ENCODE data around the gene SPART. TPM values are rescaled to one million over a fixed set of nuclear protein-coding genes. Genes with fewer than 3 reads are reported as not detected.

Gene SPART
- polyA plus RNA-seq, 1 donor from 2014 or later = 52.4 TPM

DNA sequence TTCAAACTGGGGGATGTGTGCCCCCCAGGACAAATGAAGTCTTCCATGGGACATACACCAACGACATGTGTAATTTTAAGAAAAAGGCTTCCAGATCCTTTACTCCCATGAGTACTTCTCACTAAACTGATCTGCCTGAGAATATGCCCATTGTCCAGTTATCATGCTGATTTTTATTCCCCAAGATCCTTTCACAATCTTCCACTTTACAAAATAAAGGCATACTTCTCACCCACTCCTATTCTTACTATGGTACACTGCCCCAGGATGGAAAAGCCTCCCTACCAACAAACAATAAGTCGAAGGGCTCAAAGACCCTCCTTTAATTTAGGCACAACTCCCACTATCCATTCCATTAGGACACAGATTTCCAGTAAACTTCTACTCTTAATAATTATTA, 3.5 kb downstream of the SPART start:
- TF ChIP-seq POLR2AphosphoS5 (IDR thresholded peaks at IDR 0.05) (no peak), EZH2 (IDR thresholded peaks at IDR 0.05; ENCODE audit: borderline replicate concordance, insufficient read depth, low read length, poor library complexity, severe bottlenecking) (no peak), EP300 (conservative IDR thresholded peaks at IDR 0.05; ENCODE audit: poor library complexity, severe bottlenecking) (no peak), SMC3 (conservative IDR thresholded peaks at IDR 0.05; ENCODE audit: poor library complexity) (no peak), RAD21 (conservative IDR thresholded peaks at IDR 0.05) (no peak), TAF1 (IDR thresholded peaks at IDR 0.05; ENCODE audit: low read depth) (no peak), REST (IDR thresholded peaks at IDR 0.05; ENCODE audit: borderline replicate concordance) (no peak), MXI1 (conservative IDR thresholded peaks at IDR 0.05; ENCODE audit: poor library complexity, severe bottlenecking) (no peak)
- TF ChIP-seq, protein P1, sequence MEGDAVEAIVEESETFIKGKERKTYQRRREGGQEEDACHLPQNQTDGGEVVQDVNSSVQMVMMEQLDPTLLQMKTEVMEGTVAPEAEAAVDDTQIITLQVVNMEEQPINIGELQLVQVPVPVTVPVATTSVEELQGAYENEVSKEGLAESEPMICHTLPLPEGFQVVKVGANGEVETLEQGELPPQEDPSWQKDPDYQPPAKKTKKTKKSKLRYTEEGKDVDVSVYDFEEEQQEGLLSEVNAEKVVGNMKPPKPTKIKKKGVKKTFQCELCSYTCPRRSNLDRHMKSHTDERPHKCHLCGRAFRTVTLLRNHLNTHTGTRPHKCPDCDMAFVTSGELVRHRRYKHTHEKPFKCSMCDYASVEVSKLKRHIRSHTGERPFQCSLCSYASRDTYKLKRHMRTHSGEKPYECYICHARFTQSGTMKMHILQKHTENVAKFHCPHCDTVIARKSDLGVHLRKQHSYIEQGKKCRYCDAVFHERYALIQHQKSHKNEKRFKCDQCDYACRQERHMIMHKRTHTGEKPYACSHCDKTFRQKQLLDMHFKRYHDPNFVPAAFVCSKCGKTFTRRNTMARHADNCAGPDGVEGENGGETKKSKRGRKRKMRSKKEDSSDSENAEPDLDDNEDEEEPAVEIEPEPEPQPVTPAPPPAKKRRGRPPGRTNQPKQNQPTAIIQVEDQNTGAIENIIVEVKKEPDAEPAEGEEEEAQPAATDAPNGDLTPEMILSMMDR (IDR thresholded peaks at IDR 0.05; ENCODE audit: poor library complexity, severe bottlenecking) = no peak
- H3K27me3 ChIP-seq (ENCODE audit: insufficient read depth, low read depth, low read length) = no peaks in the 10 kb centered on the region
- no peak overlapping the region for H3K4me3 ChIP-seq (ENCODE audit: low read length)
- no peaks in the 10 kb centered on the region for H3F3A ChIP-seq (ENCODE audit: insufficient read depth, low read length, poor library complexity, severe bottlenecking)
- H3K36me3 ChIP-seq (ENCODE audit: insufficient read depth, low read length) = no peaks in the 10 kb centered on the region
- peaks cover 55% of the 10 kb centered on the region for H3K79me2 ChIP-seq (replicated peaks; ENCODE audit: insufficient read depth, low read length)
- H3K9ac ChIP-seq (ENCODE audit: low read length) = no peak overlapping the region
- H3K9me3 ChIP-seq (ENCODE audit: low read length) = no peaks in the 10 kb centered on the region
- no peak overlapping the region for H3K4me2 ChIP-seq (ENCODE audit: low read length)
- H3K27ac ChIP-seq (ENCODE audit: low read length) = no peak overlapping the region
- no peak overlapping the region for H2AFZ ChIP-seq (ENCODE audit: low read depth, low read length)
- H3K9me2 ChIP-seq (ENCODE audit: insufficient read depth, low read length) = no peaks in the 10 kb centered on the region
- no peaks in the 10 kb centered on the region for H4K20me1 ChIP-seq (ENCODE audit: insufficient read depth)

DNA sequence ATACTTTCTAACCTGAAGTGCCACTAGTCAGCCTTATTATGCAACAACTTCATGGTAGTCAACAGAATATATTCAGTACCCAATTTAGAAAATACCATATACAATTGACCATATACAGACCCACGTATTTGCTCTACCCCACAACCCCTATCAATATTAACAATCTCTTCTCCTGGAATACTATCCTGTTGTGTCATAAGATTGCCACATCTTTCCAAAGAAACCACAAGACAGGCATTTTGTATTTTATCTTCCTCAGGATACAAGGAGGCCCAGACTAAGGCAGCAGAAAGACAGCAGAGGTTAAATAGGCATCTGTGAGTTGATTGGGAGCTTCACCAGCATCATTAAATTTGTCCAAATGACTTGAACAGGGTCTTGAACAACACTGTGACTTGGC, 4.5 kb downstream of the SPART start:
- no peak overlapping the region for H3K4me2 ChIP-seq (ENCODE audit: low read length)

More for the DNA sequence above, 4.5 kb downstream of the SPART start:
- H3F3A ChIP-seq (ENCODE audit: insufficient read depth, low read length, poor library complexity, severe bottlenecking) = no peaks in the 10 kb centered on the region
- H3K36me3 ChIP-seq (ENCODE audit: insufficient read depth, low read length) = no peaks in the 10 kb centered on the region
- no peaks in the 10 kb centered on the region for H3K9me3 ChIP-seq (ENCODE audit: low read length)
- TF ChIP-seq SMC3 (conservative IDR thresholded peaks at IDR 0.05; ENCODE audit: poor library complexity) = no peak
- TF ChIP-seq EZH2 (IDR thresholded peaks at IDR 0.05; ENCODE audit: borderline replicate concordance, insufficient read depth, low read length, poor library complexity, severe bottlenecking) = no peak
- no peak for TF ChIP-seq EP300 (conservative IDR thresholded peaks at IDR 0.05; ENCODE audit: poor library complexity, severe bottlenecking)
- no peak for TF ChIP-seq RAD21 (conservative IDR thresholded peaks at IDR 0.05)
- TF ChIP-seq MXI1 (conservative IDR thresholded peaks at IDR 0.05; ENCODE audit: poor library complexity, severe bottlenecking) = no peak
- TF ChIP-seq POLR2AphosphoS5 (IDR thresholded peaks at IDR 0.05) = no peak
- TF ChIP-seq TAF1 (IDR thresholded peaks at IDR 0.05; ENCODE audit: low read depth) = no peak
- TF ChIP-seq REST (IDR thresholded peaks at IDR 0.05; ENCODE audit: borderline replicate concordance) = no peak
- TF ChIP-seq, protein P1 (IDR thresholded peaks at IDR 0.05; ENCODE audit: poor library complexity, severe bottlenecking) = no peak
- no peaks in the 10 kb centered on the region for H3K9me2 ChIP-seq (ENCODE audit: insufficient read depth, low read length)
- H3K27ac ChIP-seq (ENCODE audit: low read length) = no peak overlapping the region
- H4K20me1 ChIP-seq (ENCODE audit: insufficient read depth) = no peaks in the 10 kb centered on the region
- no peaks in the 10 kb centered on the region for H3K27me3 ChIP-seq (ENCODE audit: insufficient read depth, low read depth, low read length)
- H3K9ac ChIP-seq (ENCODE audit: low read length) = no peak overlapping the region
- H2AFZ ChIP-seq (ENCODE audit: low read depth, low read length) = no peak overlapping the region
- no peak overlapping the region for H3K4me3 ChIP-seq (ENCODE audit: low read length)
- H3K79me2 ChIP-seq (replicated peaks; ENCODE audit: insufficient read depth, low read length) = peaks cover 55% of the 10 kb centered on the region

All from neural cell (in vitro differentiated cells).